ENCODE results near the gene STRA6.

DNA sequence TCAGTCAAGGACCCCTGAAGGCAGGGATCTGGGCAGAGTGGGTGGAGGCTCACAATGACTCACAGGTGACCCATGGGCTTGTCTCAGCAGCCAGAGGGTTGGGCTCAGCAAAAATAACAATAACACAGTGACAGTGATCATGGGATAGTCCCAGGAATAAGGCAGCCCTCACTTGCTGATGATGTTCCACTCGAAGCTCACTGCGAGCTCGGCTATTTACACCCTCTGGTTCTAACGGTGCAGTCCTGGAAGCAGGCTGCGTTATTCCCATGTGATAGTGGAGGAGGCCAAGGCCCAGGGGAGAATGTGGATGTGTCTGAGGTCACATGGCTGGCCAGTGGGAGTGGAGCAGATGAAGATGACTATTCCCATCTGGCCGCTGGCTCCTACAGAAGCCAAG lies 49.7 kb upstream of the STRA6 start:
- TF ChIP-seq, protein P1, sequence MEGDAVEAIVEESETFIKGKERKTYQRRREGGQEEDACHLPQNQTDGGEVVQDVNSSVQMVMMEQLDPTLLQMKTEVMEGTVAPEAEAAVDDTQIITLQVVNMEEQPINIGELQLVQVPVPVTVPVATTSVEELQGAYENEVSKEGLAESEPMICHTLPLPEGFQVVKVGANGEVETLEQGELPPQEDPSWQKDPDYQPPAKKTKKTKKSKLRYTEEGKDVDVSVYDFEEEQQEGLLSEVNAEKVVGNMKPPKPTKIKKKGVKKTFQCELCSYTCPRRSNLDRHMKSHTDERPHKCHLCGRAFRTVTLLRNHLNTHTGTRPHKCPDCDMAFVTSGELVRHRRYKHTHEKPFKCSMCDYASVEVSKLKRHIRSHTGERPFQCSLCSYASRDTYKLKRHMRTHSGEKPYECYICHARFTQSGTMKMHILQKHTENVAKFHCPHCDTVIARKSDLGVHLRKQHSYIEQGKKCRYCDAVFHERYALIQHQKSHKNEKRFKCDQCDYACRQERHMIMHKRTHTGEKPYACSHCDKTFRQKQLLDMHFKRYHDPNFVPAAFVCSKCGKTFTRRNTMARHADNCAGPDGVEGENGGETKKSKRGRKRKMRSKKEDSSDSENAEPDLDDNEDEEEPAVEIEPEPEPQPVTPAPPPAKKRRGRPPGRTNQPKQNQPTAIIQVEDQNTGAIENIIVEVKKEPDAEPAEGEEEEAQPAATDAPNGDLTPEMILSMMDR (IDR thresholded peaks at IDR 0.05), result no peak
- no peak for TF ChIP-seq POLR2A (IDR thresholded peaks at IDR 0.05)

Data from esophagus squamous epithelium (tissue), 4 donors.